Measurements from ENCODE around the gene SREBF2. TPM values are rescaled to one million over a fixed set of nuclear protein-coding genes. Genes with fewer than 3 reads are reported as not detected.
"Not testable (repeated sequence)": the region's sequence is repeated elsewhere in the genome, so short reads cannot be mapped to it uniquely, and the experiment has no call there.

SREBF2 gene
- total RNA-seq, 1 experiment from 2014 or later = 150 TPM

GRCh38 chr22:41834005-41834944, 1.4 kb downstream of the SREBF2 start:
- Histone ChIP-seq H3K36me3 (ENCODE audit: control insufficient read depth, insufficient read depth, low read length) (peaks cover 2% of the 10 kb centered on the region), H3K4me3 (ENCODE audit: low read depth, low read length) (peak overlapping the region; percentile 94), H3K4me1 (peaks cover 18% of the 10 kb centered on the region), H3K9me3 (no peaks in the 10 kb centered on the region), H3K27me3 (replicated peaks; ENCODE audit: control insufficient read depth, insufficient read depth, low read length) (no peaks in the 10 kb centered on the region)
- Mint-ChIP-seq H3K27me3 (ENCODE audit: insufficient read depth, unreplicated experiment) (no peaks in the 10 kb centered on the region), H3K9me3 (ENCODE audit: unreplicated experiment) (no peaks in the 10 kb centered on the region), H3K36me3 (ENCODE audit: insufficient read depth, unreplicated experiment) (peaks cover 55% of the 10 kb centered on the region), H3K27ac (ENCODE audit: unreplicated experiment) (peak overlapping the region; percentile 95), H3K4me1 (ENCODE audit: low read depth, unreplicated experiment) (peaks cover 19% of the 10 kb centered on the region), H3K4me3 (ENCODE audit: unreplicated experiment) (peak overlapping the region; percentile 98)
- ChIA-PET POLR2A (interaction anchor here (1.0 kb wide), 1 partner anchor 12 kb away, joined by 4 read pairs; no protein-coding TSS in a partner anchor), CTCF (interaction anchor here (1.3 kb wide), 1 partner anchor 137 kb away, joined by 3 read pairs; no protein-coding TSS in a partner anchor)
- TF ChIP-seq CTCF (IDR thresholded peaks at IDR 0.05; ENCODE audit: insufficient read depth in 1 of 2, low read depth in 1 of 2, low read length in 1 of 2, severe bottlenecking in 1 of 2, unreplicated experiment in 1 of 2) = no peak
- intact Hi-C loops (cut with micrococcal nuclease; ENCODE audit: unreplicated experiment) = no loop called here
- TSS peak; percentile 58 for BruUV-seq (replicated peaks)
- DNase-seq = no peak

- H3K27me3 ChIP-seq (replicated peaks; ENCODE audit: control insufficient read depth, insufficient read depth, low read length); DNase-seq; H3K9me3 Mint-ChIP-seq (ENCODE audit: unreplicated experiment); BruUV-seq (replicated peaks); H3K27me3 Mint-ChIP-seq (ENCODE audit: insufficient read depth, unreplicated experiment); H3K9me3 ChIP-seq; intact Hi-C loops (cut with micrococcal nuclease; ENCODE audit: unreplicated experiment); H3K27ac Mint-ChIP-seq (ENCODE audit: unreplicated experiment); H3K36me3 ChIP-seq (ENCODE audit: control insufficient read depth, insufficient read depth, low read length); H3K4me3 Mint-ChIP-seq (ENCODE audit: unreplicated experiment); H3K4me3 ChIP-seq (ENCODE audit: low read depth, low read length); CTCF ChIA-PET: not testable (repeated sequence)
- H3K36me3 Mint-ChIP-seq (ENCODE audit: insufficient read depth, unreplicated experiment) = peaks cover 63% of the 10 kb centered on the region
- peaks cover 28% of the 10 kb centered on the region for H3K4me1 Mint-ChIP-seq (ENCODE audit: low read depth, unreplicated experiment)
- H3K4me1 ChIP-seq = peaks cover 25% of the 10 kb centered on the region
- POLR2A ChIA-PET = interaction anchor here (0.6 kb wide), 1 partner anchor 27 kb away, joined by 9 read pairs; no protein-coding TSS in a partner anchor
Observed at GRCh38 chr22:41835462-41835861, 2.6 kb downstream of the SREBF2 start.

- Mint-ChIP-seq H3K27ac (ENCODE audit: unreplicated experiment) (no peak overlapping the region), H3K4me3 (ENCODE audit: unreplicated experiment) (no peak overlapping the region), H3K4me1 (ENCODE audit: low read depth, unreplicated experiment) (peaks cover 35% of the 10 kb centered on the region), H3K27me3 (ENCODE audit: insufficient read depth, unreplicated experiment) (no peaks in the 10 kb centered on the region), H3K36me3 (ENCODE audit: insufficient read depth, unreplicated experiment) (peaks cover 67% of the 10 kb centered on the region), H3K9me3 (ENCODE audit: unreplicated experiment) (no peaks in the 10 kb centered on the region)
- no peak for TF ChIP-seq CTCF (IDR thresholded peaks at IDR 0.05; ENCODE audit: insufficient read depth in 1 of 2, low read depth in 1 of 2, low read length in 1 of 2, severe bottlenecking in 1 of 2, unreplicated experiment in 1 of 2)
- ChIA-PET CTCF (no interaction called here), POLR2A (interaction anchor here (0.6 kb wide), 1 partner anchor 78 kb away, joined by 6 read pairs; the partner anchor contains the start of gene SHISA8)
- H3K27me3 ChIP-seq (replicated peaks; ENCODE audit: control insufficient read depth, insufficient read depth, low read length) = no peaks in the 10 kb centered on the region
- H3K4me1 ChIP-seq = peaks cover 35% of the 10 kb centered on the region
- peaks cover 2% of the 10 kb centered on the region for H3K36me3 ChIP-seq (ENCODE audit: control insufficient read depth, insufficient read depth, low read length)
- no peak overlapping the region for H3K4me3 ChIP-seq (ENCODE audit: low read depth, low read length)
- BruUV-seq (replicated peaks) = no TSS peak
- intact Hi-C loops (cut with micrococcal nuclease; ENCODE audit: unreplicated experiment) = no loop called here
- DNase-seq = no peak
- H3K9me3 ChIP-seq = no peaks in the 10 kb centered on the region
Observed at GRCh38 chr22:41836551-41836950, 3.6 kb downstream of the SREBF2 start.

Measured in Caco-2 (cell line).